ENCODE data around the gene AP2A2.

Gene AP2A2

GRCh38 chr11:1015826-1016545 lies 90.3 kb downstream of the AP2A2 start:
- no peak for DNase-seq (ENCODE audit: low read depth)

GRCh38 chr11:1016610-1017126 lies 91.0 kb downstream of the AP2A2 start:
- DNase-seq (ENCODE audit: low read depth) = peak; percentile 29

GRCh38 chr11:1017269-1018005 lies 91.8 kb downstream of the AP2A2 start:
- DNase-seq (ENCODE audit: low read depth) = peak; percentile 38

GRCh38 chr11:1018091-1018490 lies 92.4 kb downstream of the AP2A2 start:
- DNase-seq (ENCODE audit: low read depth) = no peak

- DNase-seq (ENCODE audit: low read depth) = no peak
Measured at GRCh38 chr11:1019321-1019910, 93.7 kb downstream of the AP2A2 start.

GRCh38 chr11:1020211-1020905 lies 94.7 kb downstream of the AP2A2 start:
- DNase-seq (ENCODE audit: low read depth) = no peak

GRCh38 chr11:1022411-1022810 lies 96.7 kb downstream of the AP2A2 start:
- DNase-seq (ENCODE audit: low read depth) = no peak

GRCh38 chr11:1022908-1023810 lies 97.5 kb downstream of the AP2A2 start:
- no peak for DNase-seq (ENCODE audit: low read depth)

GRCh38 chr11:1023811-1024596 lies 98.3 kb downstream of the AP2A2 start:
- no peak for DNase-seq (ENCODE audit: low read depth)

GRCh38 chr11:1024597-1025409 lies 99.1 kb downstream of the AP2A2 start:
- no peak for DNase-seq (ENCODE audit: low read depth)

GRCh38 chr11:1025410-1026162 lies 99.9 kb downstream of the AP2A2 start:
- DNase-seq (ENCODE audit: low read depth) = no peak

- no peak for DNase-seq (ENCODE audit: low read depth)
Measured at GRCh38 chr11:1026163-1026450, 100.4 kb downstream of the AP2A2 start.

GRCh38 chr11:1026641-1027482 lies 101.2 kb downstream of the AP2A2 start:
- DNase-seq (ENCODE audit: low read depth) = no peak

- DNase-seq (ENCODE audit: low read depth) = no peak
Measured at GRCh38 chr11:1027483-1028290, 102.0 kb downstream of the AP2A2 start.

GRCh38 chr11:1028291-1028540 lies 102.5 kb downstream of the AP2A2 start:
- DNase-seq (ENCODE audit: low read depth) = no peak

- no peak for DNase-seq (ENCODE audit: low read depth)
Measured at GRCh38 chr11:1028616-1029015, 102.9 kb downstream of the AP2A2 start.

- no peak for DNase-seq (ENCODE audit: low read depth)
Measured at GRCh38 chr11:1029051-1029450, 103.4 kb downstream of the AP2A2 start.

- no peak for DNase-seq (ENCODE audit: low read depth)
Measured at GRCh38 chr11:1029654-1030053, 104.0 kb downstream of the AP2A2 start.
